GM18517 (cell line): Measurements from ENCODE around the gene GPRASP2.

Experiments
- ATAC-seq: cut with Tn5 transposase; IDR thresholded peaks from one replicate; pipeline ENCODE4 v1.9.1; 2021; ENCODE audit warnings: mild to moderate bottlenecking, moderate library complexity; ENCODE audit not compliant: unreplicated experiment

Gene GPRASP2

DNA sequence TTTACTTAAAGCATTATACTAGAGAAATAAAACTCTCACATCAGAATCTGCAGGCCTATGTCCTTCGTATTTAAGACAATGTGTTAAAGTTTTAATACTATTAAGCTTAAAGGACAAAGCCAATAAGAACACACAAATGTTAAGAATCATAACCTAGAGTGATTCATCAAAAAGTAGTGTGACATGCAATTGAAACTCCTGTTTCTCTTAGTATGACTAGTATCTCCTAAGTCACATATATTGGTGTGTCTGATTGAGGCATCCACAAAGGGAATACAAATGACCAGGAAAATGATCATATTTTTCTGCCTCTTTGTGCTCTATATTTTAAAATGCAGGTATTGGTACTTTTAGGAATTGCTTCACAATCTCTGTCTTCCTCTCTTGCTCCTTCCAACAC is 32.1 kb downstream of the GPRASP2 start:
- ATAC-seq: no peak

GRCh38 chrX:102745513-102745856 is 33.2 kb downstream of the GPRASP2 start:
- ATAC-seq: no peak

DNA sequence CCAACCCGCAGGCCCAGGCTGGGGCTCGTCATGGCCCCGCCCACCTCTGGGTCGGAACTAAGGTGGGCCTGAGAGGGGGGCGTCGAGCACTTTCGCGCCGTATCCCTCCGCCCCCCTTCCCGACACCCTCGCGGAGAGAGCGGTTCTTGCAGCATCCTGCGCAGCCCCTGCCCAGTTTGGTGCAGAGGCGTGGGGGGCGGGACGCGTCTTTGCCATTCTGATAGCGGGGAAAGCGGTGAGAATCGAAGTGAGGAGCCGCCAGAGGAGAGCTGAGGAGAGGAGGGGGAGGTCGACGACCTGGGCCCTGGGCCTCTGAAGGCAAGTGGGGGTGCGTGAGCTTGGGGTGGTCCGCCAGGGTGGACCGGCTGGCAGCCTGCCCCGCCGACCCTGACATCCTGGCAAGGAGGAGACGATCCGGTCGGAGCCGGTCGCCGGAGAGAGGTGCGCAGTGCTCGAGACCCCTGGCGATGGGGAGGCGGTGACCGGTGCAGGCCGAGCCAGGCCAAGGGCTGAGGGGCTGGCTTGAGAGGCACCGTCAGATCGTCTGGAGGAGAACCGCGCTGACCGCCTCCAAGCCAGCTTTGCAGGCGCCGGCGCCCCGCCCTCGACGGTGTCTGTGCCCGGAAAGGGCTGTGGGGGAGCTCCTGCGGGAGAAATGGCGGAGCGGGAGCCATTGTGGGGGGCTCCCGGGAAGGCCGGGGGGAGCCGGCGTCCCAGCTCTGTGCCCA is 33.8 kb downstream of the GPRASP2 start:
- no peak for ATAC-seq

GRCh38 chrX:102765217-102765616 is 53.0 kb downstream of the GPRASP2 start:
- no peak for ATAC-seq

GRCh38 chrX:102765809-102766208 is 53.6 kb downstream of the GPRASP2 start:
- no peak for ATAC-seq

DNA sequence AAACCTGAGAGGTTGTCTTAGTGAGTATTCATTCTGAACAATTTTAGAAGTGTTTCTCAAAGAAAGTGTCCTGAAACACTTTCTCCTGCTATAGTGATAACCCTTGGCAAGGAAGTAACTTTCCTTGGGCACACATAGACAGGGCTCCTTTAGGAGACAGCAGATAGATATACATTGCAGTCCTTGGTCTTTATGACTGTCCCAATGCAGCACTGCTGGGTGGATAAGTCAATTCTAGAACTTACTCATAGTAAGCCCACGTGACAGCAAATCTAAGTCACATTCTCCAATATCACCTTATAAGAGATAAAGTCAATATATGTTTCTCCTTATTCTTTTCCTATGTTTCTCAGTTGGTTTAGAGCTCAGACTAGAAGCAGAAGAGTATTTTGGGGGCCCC is 55.0 kb downstream of the GPRASP2 start:
- no peak for ATAC-seq
